Stimulated activated CD4-positive, alpha-beta T cell treated with anti-CD3 and anti-CD28 coated beads, TNF-alpha, amount 100 ng/mL, for 4 hours (primary cell): ENCODE results near the gene STON1.
"Not testable (repeated sequence)": the region's sequence is repeated elsewhere in the genome, so short reads cannot be mapped to it uniquely, and the experiment has no call there.

ENCODE experiments used
- DNase-seq, 3 experiments: peaks; one replicate each; pipeline ENCODE4 v3.0.0-alpha.2; 2020; ENCODE audit warnings: low read depth in 3 of 3

The STON1 gene

GRCh38 chr2:48617618-48618017 is 87.7 kb downstream of the STON1 start, which contains the start of gene GTF2A1L:
Gene GTF2A1L, plus strand, starts transcription at chr2:48617856. Its CDS starts 19 bp downstream, at chr2:48617875.
- DNase-seq = no peak

- no peak for DNase-seq
These were observed 89.6 kb downstream of the STON1 start for GRCh38 chr2:48619526-48619925.

- DNase-seq = no peak
These were observed 90.7 kb downstream of the STON1 start for GRCh38 chr2:48620604-48621003.

- not testable (repeated sequence) for DNase-seq
These were observed 92.7 kb downstream of the STON1 start for GRCh38 chr2:48622691-48623090.

- no peak for DNase-seq
These were observed 94.7 kb downstream of the STON1 start for GRCh38 chr2:48624696-48625095.

- DNase-seq = no peak
These were observed 96.1 kb downstream of the STON1 start for GRCh38 chr2:48626047-48626446.

- DNase-seq = no peak
These were observed 103.2 kb downstream of the STON1 start for GRCh38 chr2:48633143-48633542.

GRCh38 chr2:48635786-48636185 is 105.8 kb downstream of the STON1 start:
- DNase-seq = no peak

GRCh38 chr2:48638261-48638660 is 108.3 kb downstream of the STON1 start:
- DNase-seq = no peak
